Measurements from ENCODE around the gene MYL6B. TPM values are rescaled to one million over a fixed set of nuclear protein-coding genes. Genes with fewer than 3 reads are reported as not detected.

MYL6B gene
- total RNA-seq, 1 experiment from 2014 or later = 66.5 TPM

DNA sequence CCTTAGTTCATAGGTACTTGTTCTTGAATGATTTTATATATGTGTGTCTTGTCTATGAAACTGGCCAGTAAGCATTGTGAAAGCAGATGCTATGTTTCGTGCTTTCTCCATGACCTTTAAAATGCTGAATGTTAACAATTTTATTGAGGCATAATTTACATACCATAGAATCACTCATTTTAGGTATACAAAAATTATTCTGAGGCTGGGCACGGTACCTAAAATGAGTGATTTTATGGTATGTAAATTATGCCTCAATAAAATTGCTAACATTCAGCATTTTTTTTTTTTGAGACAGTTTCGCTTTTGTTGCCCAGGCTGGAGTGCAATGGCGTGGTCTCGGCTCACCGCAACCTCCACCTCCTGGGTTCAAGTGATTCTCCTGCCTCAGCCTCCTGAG, 17.5 kb upstream of the MYL6B start:
- in situ Hi-C loops (cut with HindIII; ENCODE audit: low pct_unique_long_range_greater_than_20kb, low sequenced_read_pairs) (no loop called here), intact Hi-C loops (cut with micrococcal nuclease; ENCODE audit: unreplicated experiment) (no loop called here)
- TF ChIP-seq, protein P1, sequence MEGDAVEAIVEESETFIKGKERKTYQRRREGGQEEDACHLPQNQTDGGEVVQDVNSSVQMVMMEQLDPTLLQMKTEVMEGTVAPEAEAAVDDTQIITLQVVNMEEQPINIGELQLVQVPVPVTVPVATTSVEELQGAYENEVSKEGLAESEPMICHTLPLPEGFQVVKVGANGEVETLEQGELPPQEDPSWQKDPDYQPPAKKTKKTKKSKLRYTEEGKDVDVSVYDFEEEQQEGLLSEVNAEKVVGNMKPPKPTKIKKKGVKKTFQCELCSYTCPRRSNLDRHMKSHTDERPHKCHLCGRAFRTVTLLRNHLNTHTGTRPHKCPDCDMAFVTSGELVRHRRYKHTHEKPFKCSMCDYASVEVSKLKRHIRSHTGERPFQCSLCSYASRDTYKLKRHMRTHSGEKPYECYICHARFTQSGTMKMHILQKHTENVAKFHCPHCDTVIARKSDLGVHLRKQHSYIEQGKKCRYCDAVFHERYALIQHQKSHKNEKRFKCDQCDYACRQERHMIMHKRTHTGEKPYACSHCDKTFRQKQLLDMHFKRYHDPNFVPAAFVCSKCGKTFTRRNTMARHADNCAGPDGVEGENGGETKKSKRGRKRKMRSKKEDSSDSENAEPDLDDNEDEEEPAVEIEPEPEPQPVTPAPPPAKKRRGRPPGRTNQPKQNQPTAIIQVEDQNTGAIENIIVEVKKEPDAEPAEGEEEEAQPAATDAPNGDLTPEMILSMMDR (IDR thresholded peaks at IDR 0.05) = no peak
- no peak for TF ChIP-seq POLR2AphosphoS5 (IDR thresholded peaks at IDR 0.05; ENCODE audit: low read depth, low read length)
- TF ChIP-seq, protein P2, sequence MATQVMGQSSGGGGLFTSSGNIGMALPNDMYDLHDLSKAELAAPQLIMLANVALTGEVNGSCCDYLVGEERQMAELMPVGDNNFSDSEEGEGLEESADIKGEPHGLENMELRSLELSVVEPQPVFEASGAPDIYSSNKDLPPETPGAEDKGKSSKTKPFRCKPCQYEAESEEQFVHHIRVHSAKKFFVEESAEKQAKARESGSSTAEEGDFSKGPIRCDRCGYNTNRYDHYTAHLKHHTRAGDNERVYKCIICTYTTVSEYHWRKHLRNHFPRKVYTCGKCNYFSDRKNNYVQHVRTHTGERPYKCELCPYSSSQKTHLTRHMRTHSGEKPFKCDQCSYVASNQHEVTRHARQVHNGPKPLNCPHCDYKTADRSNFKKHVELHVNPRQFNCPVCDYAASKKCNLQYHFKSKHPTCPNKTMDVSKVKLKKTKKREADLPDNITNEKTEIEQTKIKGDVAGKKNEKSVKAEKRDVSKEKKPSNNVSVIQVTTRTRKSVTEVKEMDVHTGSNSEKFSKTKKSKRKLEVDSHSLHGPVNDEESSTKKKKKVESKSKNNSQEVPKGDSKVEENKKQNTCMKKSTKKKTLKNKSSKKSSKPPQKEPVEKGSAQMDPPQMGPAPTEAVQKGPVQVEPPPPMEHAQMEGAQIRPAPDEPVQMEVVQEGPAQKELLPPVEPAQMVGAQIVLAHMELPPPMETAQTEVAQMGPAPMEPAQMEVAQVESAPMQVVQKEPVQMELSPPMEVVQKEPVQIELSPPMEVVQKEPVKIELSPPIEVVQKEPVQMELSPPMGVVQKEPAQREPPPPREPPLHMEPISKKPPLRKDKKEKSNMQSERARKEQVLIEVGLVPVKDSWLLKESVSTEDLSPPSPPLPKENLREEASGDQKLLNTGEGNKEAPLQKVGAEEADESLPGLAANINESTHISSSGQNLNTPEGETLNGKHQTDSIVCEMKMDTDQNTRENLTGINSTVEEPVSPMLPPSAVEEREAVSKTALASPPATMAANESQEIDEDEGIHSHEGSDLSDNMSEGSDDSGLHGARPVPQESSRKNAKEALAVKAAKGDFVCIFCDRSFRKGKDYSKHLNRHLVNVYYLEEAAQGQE (IDR thresholded peaks at IDR 0.05; ENCODE audit: insufficient read depth in 1 of 2, low read depth in 2 of 2, low read length in 1 of 2) = no peak
- no peak for TF ChIP-seq TCF7L2 (IDR thresholded peaks at IDR 0.05; ENCODE audit: low read depth, low read length)
- ChIA-PET POLR2A (no interaction called here), CTCF (no interaction called here)
- ATAC-seq = no peak
- Histone ChIP-seq H3K9me3 (ENCODE audit: control insufficient read depth, insufficient read depth, low read depth, low read length) (no peaks in the 10 kb centered on the region), H3K4me1 (ENCODE audit: control insufficient read depth, insufficient read depth, low read length) (peaks cover 6% of the 10 kb centered on the region; the same call in 1 of the 2 replicates), H3K36me3 (ENCODE audit: control insufficient read depth, insufficient read depth, low read length) (peaks cover 16% of the 10 kb centered on the region), H3K27me3 (ENCODE audit: control insufficient read depth, insufficient read depth, low read length) (no peaks in the 10 kb centered on the region), H3K4me3 (ENCODE audit: low read depth in 2 of 2, low read length in 2 of 2) (no peak overlapping the region), H3K27ac (ENCODE audit: low read length) (no peak overlapping the region)
- no peak for DNase-seq (ENCODE audit: low read depth, low spot score)
- no TSS peak for BruUV-seq (replicated peaks)

DNA sequence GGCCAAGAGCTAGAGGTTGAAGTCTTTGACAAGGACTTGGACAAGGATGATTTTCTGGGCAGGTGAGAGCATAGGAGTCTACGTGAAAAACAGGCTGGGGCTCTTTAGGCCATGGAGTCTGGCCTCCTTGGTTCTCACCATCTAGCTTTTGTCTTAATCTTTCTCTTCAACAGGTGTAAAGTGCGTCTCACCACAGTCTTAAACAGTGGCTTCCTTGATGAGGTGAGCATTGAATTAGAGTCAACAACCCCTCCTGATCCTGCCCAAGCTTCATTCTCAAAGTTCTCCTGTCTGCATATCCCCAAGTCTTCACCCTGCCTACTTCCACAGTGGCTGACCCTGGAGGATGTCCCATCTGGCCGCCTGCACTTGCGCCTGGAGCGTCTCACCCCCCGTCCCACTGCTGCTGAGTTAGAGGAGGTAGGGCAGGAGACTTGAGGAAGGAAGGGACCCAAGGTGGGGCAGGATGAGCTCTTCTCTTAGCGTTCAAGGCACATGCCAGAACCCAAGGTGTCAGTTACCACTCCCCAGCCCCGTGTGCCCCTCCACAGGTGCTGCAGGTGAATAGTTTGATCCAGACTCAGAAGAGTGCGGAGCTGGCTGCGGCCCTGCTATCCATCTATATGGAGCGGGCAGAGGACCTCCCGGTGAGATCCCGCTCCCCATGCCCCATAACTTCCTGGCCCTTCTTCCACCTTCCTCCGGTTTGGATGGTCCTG, 14.4 kb upstream of the MYL6B start:
- Histone ChIP-seq H3K4me1 (ENCODE audit: control insufficient read depth, insufficient read depth, low read length) (no peaks in the 10 kb centered on the region), H3K27ac (ENCODE audit: low read length) (no peak overlapping the region), H3K4me3 (ENCODE audit: low read depth in 2 of 2, low read length in 2 of 2) (no peak overlapping the region), H3K36me3 (ENCODE audit: control insufficient read depth, insufficient read depth, low read length) (peaks cover 21% of the 10 kb centered on the region), H3K9me3 (ENCODE audit: control insufficient read depth, insufficient read depth, low read depth, low read length) (no peaks in the 10 kb centered on the region), H3K27me3 (ENCODE audit: control insufficient read depth, insufficient read depth, low read length) (no peaks in the 10 kb centered on the region)
- intact Hi-C loops (cut with micrococcal nuclease; ENCODE audit: unreplicated experiment) = no loop called here
- no peak for DNase-seq (ENCODE audit: low read depth, low spot score)
- POLR2A ChIA-PET = no interaction called here
- no peak for ATAC-seq
- BruUV-seq (replicated peaks) = no TSS peak
- in situ Hi-C loops (cut with HindIII; ENCODE audit: low pct_unique_long_range_greater_than_20kb, low sequenced_read_pairs) = no loop called here
- CTCF ChIA-PET = no interaction called here
- TF ChIP-seq, protein P1 (IDR thresholded peaks at IDR 0.05) = no peak
- TF ChIP-seq POLR2AphosphoS5 (IDR thresholded peaks at IDR 0.05; ENCODE audit: low read depth, low read length) (no peak), TCF7L2 (IDR thresholded peaks at IDR 0.05; ENCODE audit: low read depth, low read length) (no peak), SIN3A (IDR thresholded peaks at IDR 0.05; ENCODE audit: borderline replicate concordance, insufficient read depth, low read depth, low read length) (no peak)
- TF ChIP-seq, protein P2 (IDR thresholded peaks at IDR 0.05; ENCODE audit: insufficient read depth in 1 of 2, low read depth in 2 of 2, low read length in 1 of 2) = no peak

Data from Panc1 (cell line).